Measurements from ENCODE around the gene ENPEP. TPM values are rescaled to one million over a fixed set of nuclear protein-coding genes. Genes with fewer than 3 reads are reported as not detected.
A peak's percentile ranks its signal among the peaks of the same experiment; 100 is the strongest.
"Not testable (repeated sequence)": the region's sequence is repeated elsewhere in the genome, so short reads cannot be mapped to it uniquely, and the experiment has no call there.

ENPEP gene
- 0.78 TPM for total RNA-seq

- peak; percentile 35 for DNase-seq
Measured at GRCh38 chr4:110475881-110476818, at the start of gene ENPEP. TSS of gene ENPEP (plus strand) at chr4:110476155. CDS start at chr4:110476415, 260 bp downstream.

GRCh38 chr4:110431805-110432204 lies 44.1 kb upstream of the ENPEP start:
- not testable (repeated sequence) for DNase-seq

GRCh38 chr4:110437292-110437691 lies 38.7 kb upstream of the ENPEP start:
- DNase-seq: not testable (repeated sequence)

GRCh38 chr4:110439209-110439608 lies 36.7 kb upstream of the ENPEP start:
- DNase-seq: not testable (repeated sequence)

- DNase-seq: no peak
Measured at GRCh38 chr4:110442309-110442708, 33.6 kb upstream of the ENPEP start.

GRCh38 chr4:110442788-110443187 lies 33.2 kb upstream of the ENPEP start:
- no peak for DNase-seq

GRCh38 chr4:110449947-110450346 lies 26.0 kb upstream of the ENPEP start:
- no peak for DNase-seq

GRCh38 chr4:110452546-110452945 lies 23.4 kb upstream of the ENPEP start:
- DNase-seq: no peak

- DNase-seq: no peak
Measured at GRCh38 chr4:110454441-110454840, 21.5 kb upstream of the ENPEP start.

GRCh38 chr4:110458494-110459266 lies 17.3 kb upstream of the ENPEP start:
- DNase-seq: no peak

- DNase-seq: no peak
Measured at GRCh38 chr4:110460074-110460746, 15.7 kb upstream of the ENPEP start.

- no peak for DNase-seq
Measured at GRCh38 chr4:110467400-110467799, 8.6 kb upstream of the ENPEP start.

- DNase-seq: no peak
Measured at GRCh38 chr4:110472583-110473329, 3.2 kb upstream of the ENPEP start.

- DNase-seq: no peak
Measured at GRCh38 chr4:110474481-110474880, 1.5 kb upstream of the ENPEP start.

GRCh38 chr4:110475080-110475479 lies 875 bp upstream of the ENPEP start:
- not testable (repeated sequence) for DNase-seq

- no peak for DNase-seq
Measured at GRCh38 chr4:110477836-110478235, 1.9 kb downstream of the ENPEP start.

- no peak for DNase-seq
Measured at GRCh38 chr4:110480031-110480549, 4.1 kb downstream of the ENPEP start.

- no peak for DNase-seq
Measured at GRCh38 chr4:110480746-110481271, 4.9 kb downstream of the ENPEP start.

- DNase-seq: no peak
Measured at GRCh38 chr4:110483516-110483915, 7.6 kb downstream of the ENPEP start.

GRCh38 chr4:110484029-110484428 lies 8.1 kb downstream of the ENPEP start:
- no peak for DNase-seq

GRCh38 chr4:110484767-110485166 lies 8.8 kb downstream of the ENPEP start:
- DNase-seq: peak; percentile 24

Measured in occipital lobe (tissue), 2 donors.